ENCODE measurements around the gene CDH26. TPM values are rescaled to one million over a fixed set of nuclear protein-coding genes. Genes with fewer than 3 reads are reported as not detected.

CDH26 gene
- total RNA-seq, 1 experiment from 2014 or later, result 1.1 TPM

GRCh38 chr20:59938696-59939051, 19.5 kb upstream of the CDH26 start:
- H3K27ac Mint-ChIP-seq (ENCODE audit: unreplicated experiment), result peak overlapping the region; percentile 81
- no peaks in the 10 kb centered on the region for H3K27me3 Mint-ChIP-seq (ENCODE audit: unreplicated experiment)
- no peak for DNase-seq
- peaks cover 47% of the 10 kb centered on the region for H3K36me3 Mint-ChIP-seq (ENCODE audit: insufficient read depth, unreplicated experiment)
- intact Hi-C loops (cut with micrococcal nuclease; ENCODE audit: unreplicated experiment), result no loop called here
- H3K4me3 Mint-ChIP-seq (ENCODE audit: low read depth, unreplicated experiment), result peak overlapping the region; percentile 92
- BruUV-seq (replicated peaks), result no TSS peak
- TF ChIP-seq CTCF (IDR thresholded peaks at IDR 0.05; ENCODE audit: unreplicated experiment), result no peak
- peaks cover 34% of the 10 kb centered on the region for H3K4me1 Mint-ChIP-seq (ENCODE audit: low read depth, unreplicated experiment)
- H3K9me3 Mint-ChIP-seq (ENCODE audit: low read depth, unreplicated experiment), result no peaks in the 10 kb centered on the region
- CTCF ChIA-PET, result interaction anchor here (0.7 to 2.9 kb wide), 4 partner anchors 11 to 342 kb away, joined by 3 to 12 read pairs (median 4); no protein-coding TSS in a partner anchor

- H3K9me3 Mint-ChIP-seq (ENCODE audit: low read depth, unreplicated experiment), result no peaks in the 10 kb centered on the region
- DNase-seq, result no peak
- TF ChIP-seq CTCF (IDR thresholded peaks at IDR 0.05; ENCODE audit: unreplicated experiment), result no peak
- intact Hi-C loops (cut with micrococcal nuclease; ENCODE audit: unreplicated experiment), result no loop called here
- H3K36me3 Mint-ChIP-seq (ENCODE audit: insufficient read depth, unreplicated experiment), result peaks cover 42% of the 10 kb centered on the region
- peak overlapping the region; percentile 92 for H3K4me3 Mint-ChIP-seq (ENCODE audit: low read depth, unreplicated experiment)
- H3K4me1 Mint-ChIP-seq (ENCODE audit: low read depth, unreplicated experiment), result peaks cover 34% of the 10 kb centered on the region
- peak overlapping the region; percentile 81 for H3K27ac Mint-ChIP-seq (ENCODE audit: unreplicated experiment)
- BruUV-seq (replicated peaks), result no TSS peak
- H3K27me3 Mint-ChIP-seq (ENCODE audit: unreplicated experiment), result no peaks in the 10 kb centered on the region
- CTCF ChIA-PET, result interaction anchor here (0.6 to 2.9 kb wide), 8 partner anchors 12 to 1247 kb away, joined by 3 to 16 read pairs (median 4); no protein-coding TSS in a partner anchor
These were observed 19.0 kb upstream of the CDH26 start for GRCh38 chr20:59939052-59939878.

GRCh38 chr20:59939879-59940128, 18.4 kb upstream of the CDH26 start:
- Mint-ChIP-seq H3K9me3 (ENCODE audit: low read depth, unreplicated experiment) (no peaks in the 10 kb centered on the region), H3K27ac (ENCODE audit: unreplicated experiment) (peak overlapping the region; percentile 95), H3K36me3 (ENCODE audit: insufficient read depth, unreplicated experiment) (peaks cover 46% of the 10 kb centered on the region), H3K4me1 (ENCODE audit: low read depth, unreplicated experiment) (peaks cover 34% of the 10 kb centered on the region), H3K4me3 (ENCODE audit: low read depth, unreplicated experiment) (peak overlapping the region; percentile 92), H3K27me3 (ENCODE audit: unreplicated experiment) (no peaks in the 10 kb centered on the region)
- TSS peak; percentile 10 for BruUV-seq (replicated peaks)
- intact Hi-C loops (cut with micrococcal nuclease; ENCODE audit: unreplicated experiment), result loop anchor here (10.0 kb wide), 2 partner anchors 1285 to 1955 kb away; no protein-coding TSS in a partner anchor
- CTCF ChIA-PET, result interaction anchor here (0.6 to 2.9 kb wide), 10 partner anchors 11 to 1246 kb away, joined by 3 to 16 read pairs (median 4); no protein-coding TSS in a partner anchor
- TF ChIP-seq CTCF (IDR thresholded peaks at IDR 0.05; ENCODE audit: unreplicated experiment), result no peak
- DNase-seq, result peak; percentile 58

GRCh38 chr20:59940129-59940955, 17.9 kb upstream of the CDH26 start, which contains the start of the genes FAM217B and PPP1R3D:
Gene FAM217B (plus strand): TSS chr20:59940389. CDS start chr20:59943944, 3,555 bp downstream.
Gene PPP1R3D (minus strand): TSS chr20:59940305. CDS start chr20:59939931, 374 bp downstream.
- peaks cover 34% of the 10 kb centered on the region for H3K4me1 Mint-ChIP-seq (ENCODE audit: low read depth, unreplicated experiment)
- H3K36me3 Mint-ChIP-seq (ENCODE audit: insufficient read depth, unreplicated experiment), result peaks cover 47% of the 10 kb centered on the region
- peak within 1 kb of the TSS; percentile 95 for H3K27ac Mint-ChIP-seq (ENCODE audit: unreplicated experiment)
- no peak for TF ChIP-seq CTCF (IDR thresholded peaks at IDR 0.05; ENCODE audit: unreplicated experiment)
- no peaks in the 10 kb centered on the region for H3K27me3 Mint-ChIP-seq (ENCODE audit: unreplicated experiment)
- intact Hi-C loops (cut with micrococcal nuclease; ENCODE audit: unreplicated experiment), result loop anchor here (10.0 kb wide), 2 partner anchors 1284 to 1954 kb away; no protein-coding TSS in a partner anchor
- H3K9me3 Mint-ChIP-seq (ENCODE audit: low read depth, unreplicated experiment), result no peaks in the 10 kb centered on the region
- CTCF ChIA-PET, result interaction anchor here (0.5 to 2.9 kb wide), 10 partner anchors 10 to 1498 kb away, joined by 3 to 16 read pairs (median 4); no protein-coding TSS in a partner anchor
- peak within 1 kb of the TSS; percentile 92 for H3K4me3 Mint-ChIP-seq (ENCODE audit: low read depth, unreplicated experiment)
- peak; percentile 100 for DNase-seq
- no TSS peak for BruUV-seq (replicated peaks)

Data from Calu3 (cell line).